H1 (cell line): ENCODE results near the gene PRICKLE1. TPM values are rescaled to one million over a fixed set of nuclear protein-coding genes. Genes with fewer than 3 reads are reported as not detected.

Source experiments
- CTCF ChIA-PET: fragments of 300-600 bp; sonication (Branson Sonifier 250); formaldehyde crosslinking; loops from one replicate; lab custom pipeline; 2021; ENCODE audit not compliant: partially characterized antibody; lab: Charles Lee
- POLR2A ChIA-PET: fragments of 300-600 bp; sonication (Branson Sonifier 250); formaldehyde crosslinking; loops from one replicate; lab custom pipeline; 2021; ENCODE audit warnings: inconsistent platforms; ENCODE audit not compliant: partially characterized antibody; lab: Charles Lee
- DNase-seq, 2 experiments: peaks; one replicate each; pipeline versions ENCODE4 v3.0.0 to v3.0.0-alpha.2; 2010 to 2022; ENCODE audit warnings: low spot score in 2 of 2, low read depth in 1 of 2, mixed read lengths in 1 of 2
- FAIRE-seq: peaks from 2 replicates; lab custom pipeline; 2011; peaks lifted over from hg19 to GRCh38; lab: Jason Lieb, UNC
- H2AFZ ChIP-seq: 2 replicates; pipeline ENCODE4 v1.8.1; 2012; ENCODE audit warnings: low read length, inconsistent platforms
- H2AK5ac ChIP-seq: 2 replicates; pipeline ENCODE4 v1.6.1; 2013; ENCODE audit warnings: low read depth, low read length
- H2BK120ac ChIP-seq: replicated peaks from 2 replicates; pipeline ENCODE3; 2013; ENCODE audit warnings: low read depth, low read length, inconsistent platforms
- H2BK12ac ChIP-seq: 2 replicates; pipeline ENCODE4 v1.6.1; 2013; ENCODE audit warnings: low read depth, low read length
- H2BK15ac ChIP-seq: 2 replicates; pipeline ENCODE4 v1.6.1; 2013; ENCODE audit warnings: low read length
- H2BK20ac ChIP-seq: 2 replicates; pipeline ENCODE4 v1.6.1; 2013; ENCODE audit warnings: low read length
- H2BK5ac ChIP-seq: 2 replicates; pipeline ENCODE4 v1.6.1; 2013; ENCODE audit warnings: low read depth, low read length
- H3K14ac ChIP-seq: 2 replicates; pipeline ENCODE4 v1.6.1; 2013; ENCODE audit warnings: inconsistent platforms; ENCODE audit not compliant: insufficient read length
- H3K18ac ChIP-seq: 2 replicates; pipeline ENCODE4 v1.6.1; 2013; ENCODE audit warnings: low read length; ENCODE audit errors: extremely low read depth
- H3K23ac ChIP-seq: 2 replicates; pipeline ENCODE4 v1.6.1; 2013; ENCODE audit warnings: inconsistent platforms; ENCODE audit not compliant: insufficient read length
- H3K23me2 ChIP-seq: 2 replicates; pipeline ENCODE4 v1.6.1; 2013; ENCODE audit warnings: low read depth, low read length
- H3K27ac ChIP-seq: 2 replicates; pipeline ENCODE4 v1.6.1; 2011; ENCODE audit warnings: low read depth, low read length, inconsistent platforms
- H3K27me3 ChIP-seq, 4 experiments: replicated peaks in 1 of 4; 1 replicate in 1 of 4; 2 replicates in 3 of 4; pipeline versions ENCODE4 v1.6.1 to v1.8.1; 2011 to 2013; ENCODE audit warnings: low read length in 3 of 4, mild to moderate bottlenecking in 3 of 4, inconsistent platforms in 2 of 4, mixed read lengths in 2 of 4, moderate library complexity in 1 of 4; ENCODE audit not compliant: control insufficient read depth in 3 of 4, insufficient read depth in 3 of 4; ENCODE audit errors: extremely low read depth in 1 of 4
- H3K36me3 ChIP-seq, 4 experiments: 2 replicates each; pipeline versions ENCODE4 v1.6.1 to v1.8.1; 2011 to 2013; ENCODE audit warnings: mild to moderate bottlenecking in 4 of 4, low read length in 3 of 4, moderate library complexity in 2 of 4, control low read depth in 1 of 4, inconsistent platforms in 1 of 4; ENCODE audit not compliant: insufficient read depth in 4 of 4, control insufficient read depth in 2 of 4
- H3K4ac ChIP-seq: replicated peaks from 2 replicates; pipeline ENCODE3; 2013; ENCODE audit warnings: low read length, low read depth, mixed read lengths, inconsistent platforms; ENCODE audit not compliant: insufficient read length
- H3K4me1 ChIP-seq, 4 experiments: replicated peaks in 1 of 4; 1 replicate in 1 of 4; 2 replicates in 3 of 4; pipeline versions ENCODE4 v1.6.1 to v1.8.1; 2011 to 2013; ENCODE audit warnings: low read length in 3 of 4, inconsistent platforms in 2 of 4, mixed read lengths in 1 of 4; ENCODE audit not compliant: insufficient read depth in 4 of 4, control insufficient read depth in 3 of 4
- H3K4me2 ChIP-seq, 2 experiments: 2 replicates each; pipeline versions ENCODE4 v1.6.1 to v1.8.1; 2011 to 2013; ENCODE audit warnings: low read depth in 2 of 2, low read length in 2 of 2, control low read depth in 1 of 2, inconsistent platforms in 1 of 2, mild to moderate bottlenecking in 1 of 2; ENCODE audit not compliant: insufficient read depth in 1 of 2
- H3K4me3 ChIP-seq, 4 experiments: fragments of 200-600, 300-600 bp in 1 of 4; sonication (generic), shearing (Covaris generic), sonication (Bioruptor Twin) in 1 of 4; 2 replicates each; pipeline versions ENCODE4 v1.5.1 to v1.8.1; 2011 to 2016; ENCODE audit warnings: low read length in 4 of 4, low read depth in 3 of 4, control low read depth in 2 of 4, inconsistent platforms in 2 of 4, mild to moderate bottlenecking in 2 of 4, mixed read lengths in 1 of 4, moderate library complexity in 1 of 4; ENCODE audit not compliant: insufficient read depth in 2 of 4; ENCODE audit errors: extremely low read depth in 1 of 4
- H3K56ac ChIP-seq: replicated peaks from 2 replicates; pipeline ENCODE3; 2013; ENCODE audit warnings: low read depth, mild to moderate bottlenecking, mixed read lengths, low read length, inconsistent platforms; ENCODE audit not compliant: insufficient read length
- H3K79me1 ChIP-seq: 2 replicates; pipeline ENCODE4 v1.6.1; 2013; ENCODE audit warnings: low read depth, low read length, control low read depth
- H3K79me2 ChIP-seq, 2 experiments: 2 replicates each; pipeline versions ENCODE4 v1.6.1 to v1.8.1; 2012 to 2013; ENCODE audit warnings: low read length in 2 of 2, mild to moderate bottlenecking in 2 of 2, inconsistent platforms in 1 of 2; ENCODE audit not compliant: insufficient read depth in 2 of 2, control insufficient read depth in 1 of 2
- H3K9ac ChIP-seq, 4 experiments: replicated peaks in 1 of 4; 1 replicate in 1 of 4; 2 replicates in 3 of 4; pipeline versions ENCODE4 v1.6.1 to v1.8.1; 2011 to 2013; ENCODE audit warnings: low read depth in 3 of 4, low read length in 3 of 4, control low read depth in 2 of 4, mild to moderate bottlenecking in 2 of 4, moderate library complexity in 2 of 4, inconsistent platforms in 1 of 4; ENCODE audit errors: extremely low read depth in 1 of 4
- H3K9me3 ChIP-seq, 2 experiments: 2 replicates each; pipeline versions ENCODE4 v1.6.1 to v1.8.1; 2012 to 2013; ENCODE audit warnings: mild to moderate bottlenecking in 2 of 2, moderate library complexity in 2 of 2, control low read depth in 1 of 2, inconsistent platforms in 1 of 2, low read depth in 1 of 2, low read length in 1 of 2, mixed read lengths in 1 of 2; ENCODE audit not compliant: insufficient read depth in 2 of 2
- H4K20me1 ChIP-seq, 2 experiments: replicated peaks in 1 of 2; 2 replicates each; pipeline versions ENCODE3 to v1.8.1; 2011 to 2013; ENCODE audit warnings: inconsistent platforms in 2 of 2, low read length in 2 of 2, mild to moderate bottlenecking in 1 of 2; ENCODE audit not compliant: insufficient read depth in 2 of 2, control insufficient read depth in 1 of 2
- H4K5ac ChIP-seq: 2 replicates; pipeline ENCODE4 v1.6.1; 2013; ENCODE audit warnings: low read length, low read depth, mixed read lengths, inconsistent platforms; ENCODE audit not compliant: insufficient read length
- H4K8ac ChIP-seq: 2 replicates; pipeline ENCODE4 v1.8.0; 2013; ENCODE audit warnings: mild to moderate bottlenecking, moderate library complexity, low read length, inconsistent platforms; ENCODE audit not compliant: insufficient read depth; ENCODE audit errors: extremely low read depth
- H4K91ac ChIP-seq: replicated peaks from 2 replicates; pipeline ENCODE3; 2013; ENCODE audit warnings: low read length, mixed read lengths, inconsistent platforms; ENCODE audit not compliant: insufficient read length
- BCL11A ChIP-seq, 2 experiments: IDR thresholded peaks; one replicate each; pipeline ENCODE4 v1.6.1; 2011; ENCODE audit warnings: low read depth in 2 of 2, low read length in 2 of 2, mild to moderate bottlenecking in 2 of 2
- BRCA1 ChIP-seq: IDR thresholded peaks from 2 replicates; pipeline ENCODE4 v1.6.1; 2012; ENCODE audit warnings: low read depth, low read length, improper control_type of control experiment
- CBX5 ChIP-seq: fragments of 300-800, 300-1000 bp; sonication (generic); IDR thresholded peaks from 2 replicates; pipeline ENCODE4 v1.7.1; 2016; ENCODE audit warnings: antibody characterized with exemption, low read length, low read depth
- CTBP2 ChIP-seq: IDR thresholded peaks from 2 replicates; pipeline ENCODE4 v1.7.0; 2011; ENCODE audit warnings: borderline replicate concordance, mild to moderate bottlenecking, moderate library complexity, mixed read lengths, low read length; ENCODE audit not compliant: insufficient read depth, insufficient read length
- EP300 ChIP-seq, 2 experiments: IDR thresholded peaks; 1 replicate in 1 of 2; 2 replicates in 1 of 2; pipeline ENCODE4 v1.6.1; 2011 to 2012; ENCODE audit warnings: low read depth in 2 of 2, low read length in 2 of 2, mild to moderate bottlenecking in 2 of 2, borderline replicate concordance in 1 of 2, inconsistent platforms in 1 of 2, moderate library complexity in 1 of 2
- FOSL1 ChIP-seq: IDR thresholded peaks from 2 replicates; pipeline ENCODE4 v1.6.1; 2011; ENCODE audit warnings: mild to moderate bottlenecking, low read depth, low read length, moderate library complexity; ENCODE audit not compliant: insufficient read depth
- MAX ChIP-seq: IDR thresholded peaks from 2 replicates; pipeline ENCODE4 v1.6.1; 2012; ENCODE audit warnings: inconsistent platforms
- PHF8 ChIP-seq: fragments of 200-600 bp; sonication (generic); conservative IDR thresholded peaks from 2 replicates; pipeline ENCODE4 v1.7.1; 2012; ENCODE audit warnings: low read depth, mild to moderate bottlenecking, inconsistent platforms, low read length, moderate library complexity
- POLR2AphosphoS5 ChIP-seq: IDR thresholded peaks from 2 replicates; pipeline ENCODE4 v1.6.1; 2011; ENCODE audit warnings: low read depth, low read length
- POU5F1 ChIP-seq: IDR thresholded peaks from 2 replicates; pipeline ENCODE4 v1.6.1; 2011; ENCODE audit warnings: low read depth, mild to moderate bottlenecking, low read length, moderate library complexity
- RBBP5 ChIP-seq: IDR thresholded peaks from 2 replicates; pipeline ENCODE4 v1.7.1; 2012; ENCODE audit warnings: low read depth, mild to moderate bottlenecking, inconsistent platforms, low read length, moderate library complexity, borderline replicate concordance
- SIX5 ChIP-seq: IDR thresholded peaks from 2 replicates; pipeline ENCODE4 v1.6.1; 2011; ENCODE audit warnings: mild to moderate bottlenecking, low read depth, low read length
- TEAD4 ChIP-seq: IDR thresholded peaks from 2 replicates; pipeline ENCODE4 v1.6.1; 2012; ENCODE audit warnings: low read depth, low read length, inconsistent platforms, mixed read lengths
- WGBS, 2 experiments: shearing (Covaris generic) in 1 of 2; methylation state at CpG; one replicate each; pipeline versions ENCODE4 v1.1.6 to v1.1.7; 2013 to 2015; ENCODE audit warnings: low lambda C conversion rate in 2 of 2, mixed read lengths in 2 of 2, inconsistent platforms in 1 of 2, low coverage in 1 of 2, missing lambda C conversion rate in 1 of 2; ENCODE audit not compliant: insufficient replicate concordance in 2 of 2, insufficient coverage in 1 of 2, insufficient read length in 1 of 2; ENCODE audit errors: extremely low coverage in 1 of 2, missing lambda C conversion rate in 1 of 2; 5-methylcytosine and 5-hydroxymethylcytosine counted together
- polyA plus RNA-seq, 7 experiments: library from polyadenylated mRNA; depleted of rRNA in 3 of 7; stranded (reverse) in 5 of 7; unstranded in 2 of 7; fragments of >200 nt in 5 of 7; fragments of 200-250 nt in 2 of 7; gene quantifications; 1 replicate in 5 of 7; 2 replicates in 1 of 7; 4 replicates in 1 of 7; pipeline versions ENCODE4 v1.2.1 to v1.2.3, GENCODE V29; 2011 to 2013; ENCODE audit warnings: missing spikeins in 2 of 7, mixed read lengths in 2 of 7
- total RNA-seq: library from RNA; stranded (reverse); fragmentation: NEBNext Ultra II Directional; extraction: Animal tissue kit (Norgen Biotek cat#: 25700); gene quantifications from 2 replicates; pipeline ENCODE4 v1.2.1, GENCODE V29; 2021

PRICKLE1 gene
- total and polyA plus RNA-seq, 2 of the 8 experiments (the other 6 are each of a cell fraction or from before 2014, with no cell fraction given) = 14.0 to 22.4 TPM

GRCh38 chr12:42447371-42447786 lies 142.2 kb downstream of the PRICKLE1 start:
- no peak overlapping the region for H3K23ac ChIP-seq
- H2BK5ac ChIP-seq = no peak overlapping the region
- H3K18ac ChIP-seq = no peak overlapping the region
- H3K56ac ChIP-seq = no peak overlapping the region
- ChIA-PET CTCF (no interaction called here), POLR2A (interaction anchor here (1.2 to 2.1 kb wide), 3 partner anchors 9 to 56 kb away, joined by 3 to 8 read pairs (median 8); no protein-coding TSS in a partner anchor)
- H4K20me1 ChIP-seq = no peaks in the 10 kb centered on the region
- H2BK15ac ChIP-seq = no peak overlapping the region
- no peak overlapping the region for H2BK12ac ChIP-seq
- no peak overlapping the region for H3K4me2 ChIP-seq
- no peak overlapping the region for H3K14ac ChIP-seq
- H2BK20ac ChIP-seq = no peak overlapping the region
- H4K5ac ChIP-seq = no peak overlapping the region
- H3K79me1 ChIP-seq = no peaks in the 10 kb centered on the region
- no peaks in the 10 kb centered on the region; a peak in 1 of 4 replicates for H3K9me3 ChIP-seq
- H3K27me3 ChIP-seq = no peaks in the 10 kb centered on the region
- 84% methylated on average over 3 of the region's 3 CpGs; no CpG with 5 or more reads in 1 of the 2 experiments for WGBS, 2 experiments
- H2BK120ac ChIP-seq = no peak overlapping the region
- H3K27ac ChIP-seq = no peak overlapping the region
- H4K8ac ChIP-seq = no peak overlapping the region
- H3K4ac ChIP-seq = no peak overlapping the region
- FAIRE-seq = no peak
- H3K4me1 ChIP-seq = peaks cover 0 to 7% (median 3%) of the 10 kb centered on the region in 4 experiments; a peak in 4 of 7 replicates
- no peak overlapping the region for H3K4me3 ChIP-seq
- H2AFZ ChIP-seq = no peak overlapping the region
- H4K91ac ChIP-seq = no peak overlapping the region
- H2AK5ac ChIP-seq = no peak overlapping the region
- H3K79me2 ChIP-seq = no peaks in the 10 kb centered on the region
- H3K36me3 ChIP-seq = peaks cover 0 to 12% (median 4%) of the 10 kb centered on the region in 4 experiments; a peak in 5 of 8 replicates
- H3K9ac ChIP-seq = no peak overlapping the region
- no peaks in the 10 kb centered on the region; the same call in 1 of the 2 replicates for H3K23me2 ChIP-seq
- peak in 1 of 2 experiments; percentile 19 for DNase-seq
- TF ChIP-seq BCL11A (IDR thresholded peaks at IDR 0.05; ENCODE audit: low read depth in 2 of 2, low read length in 2 of 2) (no peak), PHF8 (no peak), SIX5 (no peak), EP300 (IDR thresholded peaks at IDR 0.05; ENCODE audit: borderline replicate concordance in 1 of 2, low read depth in 2 of 2, low read length in 2 of 2) (no peak), POLR2AphosphoS5 (no peak), BRCA1 (no peak), FOSL1 (no peak), POU5F1 (no peak), MAX (no peak), CBX5 (no peak), CTBP2 (no peak), RBBP5 (no peak), TEAD4 (no peak)
